Measurements from ENCODE around the gene FHOD3. TPM values are rescaled to one million over a fixed set of nuclear protein-coding genes. Genes with fewer than 3 reads are reported as not detected.

The FHOD3 gene
- polyA plus RNA-seq, 3 donors from 2014 or later: not detected

- Mint-ChIP-seq H3K27ac (no peak overlapping the region), H3K27me3 (ENCODE audit: low read depth in 3 of 3) (peaks cover 3 to 9% (median 8%) of the 10 kb centered on the region in 3 donors), H3K4me1 (no peaks in the 10 kb centered on the region), H3K9me3 (peaks cover 0 to 8% (median 0%) of the 10 kb centered on the region in 6 donors), H3K4me3 (no peak overlapping the region), H3K36me3 (peaks cover 0 to 3% (median 0%) of the 10 kb centered on the region in 3 donors)
- no peak for DNase-seq
Measured at GRCh38 chr18:36441426-36442240, 144.1 kb downstream of the FHOD3 start.

GRCh38 chr18:36442717-36443116, 145.2 kb downstream of the FHOD3 start:
- no peak for DNase-seq
- Mint-ChIP-seq H3K4me3 (no peak overlapping the region), H3K9me3 (peaks cover 0 to 10% (median 0%) of the 10 kb centered on the region in 6 donors), H3K4me1 (no peaks in the 10 kb centered on the region), H3K27ac (no peak overlapping the region), H3K36me3 (peaks cover 0 to 3% (median 0%) of the 10 kb centered on the region in 3 donors), H3K27me3 (ENCODE audit: low read depth in 3 of 3) (peaks cover 3 to 9% (median 8%) of the 10 kb centered on the region in 3 donors)

- Mint-ChIP-seq H3K27ac (no peak overlapping the region), H3K27me3 (ENCODE audit: low read depth in 3 of 3) (peaks cover 0 to 4% (median 2%) of the 10 kb centered on the region in 3 donors), H3K9me3 (peaks cover 0 to 6% (median 0%) of the 10 kb centered on the region in 6 donors), H3K36me3 (no peaks in the 10 kb centered on the region), H3K4me1 (no peaks in the 10 kb centered on the region), H3K4me3 (no peak overlapping the region)
- no peak for DNase-seq
Measured at GRCh38 chr18:36446059-36446458, 148.5 kb downstream of the FHOD3 start.

GRCh38 chr18:36448384-36449290, 151.1 kb downstream of the FHOD3 start:
- no peak overlapping the region for H3K4me3 Mint-ChIP-seq
- peaks cover 0 to 3% (median 2%) of the 10 kb centered on the region in 3 donors for H3K27me3 Mint-ChIP-seq (ENCODE audit: low read depth in 3 of 3)
- no peaks in the 10 kb centered on the region for H3K36me3 Mint-ChIP-seq
- H3K9me3 Mint-ChIP-seq: peaks cover 0 to 6% (median 0%) of the 10 kb centered on the region in 6 donors
- H3K4me1 Mint-ChIP-seq: no peaks in the 10 kb centered on the region
- no peak for DNase-seq
- H3K27ac Mint-ChIP-seq: no peak overlapping the region

- Mint-ChIP-seq H3K27ac (no peak overlapping the region), H3K36me3 (no peaks in the 10 kb centered on the region)
- DNase-seq: no peak
Measured at GRCh38 chr18:36449451-36449850, 151.9 kb downstream of the FHOD3 start.

GRCh38 chr18:36450264-36450663, 152.8 kb downstream of the FHOD3 start:
- H3K27me3 Mint-ChIP-seq (ENCODE audit: low read depth in 3 of 3): peaks cover 0 to 3% (median 2%) of the 10 kb centered on the region in 3 donors
- H3K27ac Mint-ChIP-seq: no peak overlapping the region
- no peak for DNase-seq
- no peaks in the 10 kb centered on the region for H3K4me1 Mint-ChIP-seq
- H3K9me3 Mint-ChIP-seq: peaks cover 0 to 2% (median 0%) of the 10 kb centered on the region in 6 donors
- no peaks in the 10 kb centered on the region for H3K36me3 Mint-ChIP-seq
- no peak overlapping the region for H3K4me3 Mint-ChIP-seq

More at GRCh38 chr18:36449451-36449850, 151.9 kb downstream of the FHOD3 start:
- H3K4me3 Mint-ChIP-seq: no peak overlapping the region
- no peaks in the 10 kb centered on the region for H3K4me1 Mint-ChIP-seq
- H3K27me3 Mint-ChIP-seq (ENCODE audit: low read depth in 3 of 3): peaks cover 0 to 3% (median 2%) of the 10 kb centered on the region in 3 donors
- H3K9me3 Mint-ChIP-seq: peaks cover 0 to 3% (median 0%) of the 10 kb centered on the region in 6 donors

GRCh38 chr18:36451454-36452251, 154.1 kb downstream of the FHOD3 start:
- Mint-ChIP-seq H3K27me3 (ENCODE audit: low read depth in 3 of 3) (peaks cover 0 to 3% (median 2%) of the 10 kb centered on the region in 3 donors), H3K4me1 (no peaks in the 10 kb centered on the region), H3K9me3 (peaks cover 0 to 2% (median 0%) of the 10 kb centered on the region in 6 donors), H3K27ac (no peak overlapping the region), H3K36me3 (no peaks in the 10 kb centered on the region), H3K4me3 (no peak overlapping the region)
- no peak for DNase-seq

- DNase-seq: no peak
- peaks cover 0 to 2% (median 0%) of the 10 kb centered on the region in 6 donors for H3K9me3 Mint-ChIP-seq
Measured at GRCh38 chr18:36454245-36454644, 156.7 kb downstream of the FHOD3 start.

GRCh38 chr18:36454848-36455458, 157.4 kb downstream of the FHOD3 start:
- H3K27me3 Mint-ChIP-seq (ENCODE audit: low read depth in 3 of 3): peaks cover 0 to 5% (median 0%) of the 10 kb centered on the region in 3 donors
- no peaks in the 10 kb centered on the region for H3K4me1 Mint-ChIP-seq
- no peak overlapping the region for H3K4me3 Mint-ChIP-seq
- H3K27ac Mint-ChIP-seq: no peak overlapping the region
- no peaks in the 10 kb centered on the region for H3K36me3 Mint-ChIP-seq
- H3K9me3 Mint-ChIP-seq: peaks cover 0 to 2% (median 0%) of the 10 kb centered on the region in 6 donors
- no peak for DNase-seq

More at GRCh38 chr18:36454245-36454644, 156.7 kb downstream of the FHOD3 start:
- Mint-ChIP-seq H3K36me3 (no peaks in the 10 kb centered on the region), H3K4me3 (no peak overlapping the region), H3K27me3 (ENCODE audit: low read depth in 3 of 3) (peaks cover 0 to 5% (median 2%) of the 10 kb centered on the region in 3 donors), H3K4me1 (no peaks in the 10 kb centered on the region), H3K27ac (no peak overlapping the region)

- H3K36me3 Mint-ChIP-seq: no peaks in the 10 kb centered on the region
- DNase-seq: no peak
- no peak overlapping the region for H3K4me3 Mint-ChIP-seq
- peaks cover 0 to 5% (median 0%) of the 10 kb centered on the region in 3 donors for H3K27me3 Mint-ChIP-seq (ENCODE audit: low read depth in 3 of 3)
- no peaks in the 10 kb centered on the region for H3K4me1 Mint-ChIP-seq
- no peak overlapping the region for H3K27ac Mint-ChIP-seq
- H3K9me3 Mint-ChIP-seq: peaks cover 0 to 2% (median 0%) of the 10 kb centered on the region in 6 donors
Measured at GRCh38 chr18:36455931-36456330, 158.4 kb downstream of the FHOD3 start.

GRCh38 chr18:36456622-36457021, 159.1 kb downstream of the FHOD3 start:
- H3K27me3 Mint-ChIP-seq (ENCODE audit: low read depth in 3 of 3): peaks cover 0 to 6% (median 3%) of the 10 kb centered on the region in 3 donors
- no peaks in the 10 kb centered on the region for H3K36me3 Mint-ChIP-seq
- no peaks in the 10 kb centered on the region for H3K4me1 Mint-ChIP-seq
- H3K4me3 Mint-ChIP-seq: no peak overlapping the region
- H3K27ac Mint-ChIP-seq: no peak overlapping the region
- peaks cover 0 to 2% (median 0%) of the 10 kb centered on the region in 6 donors for H3K9me3 Mint-ChIP-seq
- no peak for DNase-seq

GRCh38 chr18:36457683-36458082, 160.2 kb downstream of the FHOD3 start:
- no peak overlapping the region for H3K27ac Mint-ChIP-seq
- peaks cover 6 to 17% (median 7%) of the 10 kb centered on the region in 3 donors for H3K27me3 Mint-ChIP-seq (ENCODE audit: low read depth in 3 of 3)
- no peak for DNase-seq
- H3K4me3 Mint-ChIP-seq: no peak overlapping the region
- H3K9me3 Mint-ChIP-seq: peaks cover 0 to 2% (median 0%) of the 10 kb centered on the region in 6 donors
- H3K4me1 Mint-ChIP-seq: no peaks in the 10 kb centered on the region
- H3K36me3 Mint-ChIP-seq: no peaks in the 10 kb centered on the region

- no peak overlapping the region for H3K27ac Mint-ChIP-seq
- H3K4me1 Mint-ChIP-seq: no peaks in the 10 kb centered on the region
- no peak overlapping the region for H3K4me3 Mint-ChIP-seq
- DNase-seq: no peak
- peaks cover 7 to 21% (median 11%) of the 10 kb centered on the region in 3 donors for H3K27me3 Mint-ChIP-seq (ENCODE audit: low read depth in 3 of 3)
- H3K9me3 Mint-ChIP-seq: peaks cover 0 to 2% (median 0%) of the 10 kb centered on the region in 6 donors
- no peaks in the 10 kb centered on the region for H3K36me3 Mint-ChIP-seq
Measured at GRCh38 chr18:36458306-36458705, 160.8 kb downstream of the FHOD3 start.
